Naive thymus-derived CD4-positive, alpha-beta T cell (primary cell): ENCODE data around the gene TP53TG5. TPM values are rescaled to one million over a fixed set of nuclear protein-coding genes. Genes with fewer than 3 reads are reported as not detected.

Experiments used
- ATAC-seq: fragments of 150-1000 bp; cut with Tn5 transposase; 2 replicates; pipeline ENCODE4 v1.10.0; 2021; ENCODE audit warnings: mild to moderate bottlenecking, moderate library complexity
- CTCF ChIA-PET: fragments of 350-600 bp; sonication (Branson Sonifier 250); formaldehyde crosslinking; loops from one replicate; lab custom pipeline; 2021; ENCODE audit warnings: antibody characterized with exemption; lab: Charles Lee
- POLR2A ChIA-PET: fragments of 350-600 bp; sonication (Branson Sonifier 250); formaldehyde crosslinking; loops from one replicate; lab custom pipeline; 2021; ENCODE audit warnings: antibody characterized with exemption, inconsistent platforms; lab: Charles Lee
- DNase-seq, 9 donors: peaks; one replicate each; pipeline versions ENCODE4 v3.0.0 to v3.0.0-alpha.2; 2020 to 2022; ENCODE audit warnings: mixed read lengths in 1 of 9
- H3K27ac ChIP-seq: one replicate; pipeline ENCODE4 v1.7.0; 2013; ENCODE audit warnings: mild to moderate bottlenecking, low read depth, low read length, moderate library complexity
- H3K27me3 ChIP-seq, 2 donors: one replicate each; pipeline ENCODE4 v1.7.0; 2013; ENCODE audit warnings: low read length in 2 of 2, mild to moderate bottlenecking in 2 of 2, moderate library complexity in 2 of 2; ENCODE audit not compliant: control insufficient read depth in 2 of 2, insufficient read depth in 2 of 2
- H3K36me3 ChIP-seq, 3 experiments: 1 replicate in 2 of 3; 2 replicates in 1 of 3; pipeline ENCODE4 v1.7.0; 2013; ENCODE audit warnings: low read length in 3 of 3, mild to moderate bottlenecking in 3 of 3, moderate library complexity in 1 of 3; ENCODE audit not compliant: insufficient read depth in 3 of 3, control insufficient read depth in 2 of 3
- H3K4me1 ChIP-seq, 2 donors: one replicate each; pipeline ENCODE4 v1.7.0; 2013; ENCODE audit warnings: low read length in 2 of 2, mild to moderate bottlenecking in 2 of 2, moderate library complexity in 1 of 2; ENCODE audit not compliant: control insufficient read depth in 2 of 2, insufficient read depth in 2 of 2
- H3K4me3 ChIP-seq: 2 replicates; pipeline ENCODE4 v1.7.0; 2013; ENCODE audit warnings: mild to moderate bottlenecking, low read length
- H3K9me3 ChIP-seq, 3 experiments: 1 replicate in 2 of 3; 2 replicates in 1 of 3; pipeline ENCODE4 v1.7.0; 2013; ENCODE audit warnings: low read length in 3 of 3; ENCODE audit not compliant: control insufficient read depth in 2 of 3
- H3K27ac Mint-ChIP-seq, 9 donors: one replicate each; pipeline ENCODE4 v1.8.0; 2020 to 2022; ENCODE audit warnings: mixed read lengths in 9 of 9, mild to moderate bottlenecking in 8 of 9, moderate library complexity in 5 of 9, inconsistent platforms in 2 of 9
- H3K27me3 Mint-ChIP-seq, 5 donors: one replicate each; pipeline ENCODE4 v1.8.0; 2021 to 2022; ENCODE audit warnings: mixed read lengths in 5 of 5, mild to moderate bottlenecking in 1 of 5
- H3K36me3 Mint-ChIP-seq, 5 donors: one replicate each; pipeline ENCODE4 v1.8.0; 2020 to 2022; ENCODE audit warnings: mixed read lengths in 5 of 5, mild to moderate bottlenecking in 3 of 5, inconsistent platforms in 1 of 5
- H3K4me1 Mint-ChIP-seq, 7 donors: one replicate each; pipeline ENCODE4 v1.8.0; 2020 to 2022; ENCODE audit warnings: mixed read lengths in 7 of 7, mild to moderate bottlenecking in 3 of 7, inconsistent platforms in 1 of 7
- H3K4me3 Mint-ChIP-seq, 10 donors: one replicate each; pipeline ENCODE4 v1.8.0; 2020 to 2022; ENCODE audit warnings: mild to moderate bottlenecking in 10 of 10, mixed read lengths in 10 of 10, moderate library complexity in 6 of 10, inconsistent platforms in 2 of 10
- H3K9me3 Mint-ChIP-seq, 11 donors: one replicate each; pipeline ENCODE4 v1.8.0; 2020 to 2022; ENCODE audit warnings: mixed read lengths in 11 of 11, mild to moderate bottlenecking in 4 of 11, inconsistent platforms in 1 of 11, moderate library complexity in 1 of 11
- intact Hi-C, 2 donors: fragments of 100-400 bp; cut with micrococcal nuclease; formaldehyde crosslinking; loops; one replicate each; pipeline ENCODE4 v1.15.1; 2023
- polyA plus RNA-seq, 2 donors: library from polyadenylated mRNA; unstranded; fragments of 300-500 nt; fragmentation: Illumina TruSeq; gene quantifications; one replicate each; pipeline ENCODE4 v1.2.3, GENCODE V29; 2021
- total RNA-seq, 6 experiments: library from RNA in 5 of 6; stranded (reverse) in 5 of 6; gene quantifications; 1 replicate in 5 of 6; 2 replicates in 1 of 6; pipeline ENCODE4 v1.2.3 and lab custom pipeline; 2021 to 2026

The TP53TG5 gene
- total and polyA plus RNA-seq, 7 experiments from 2014 or later: 0.14 to 0.48 (median 0.24) TPM; not detected in 2

DNA sequence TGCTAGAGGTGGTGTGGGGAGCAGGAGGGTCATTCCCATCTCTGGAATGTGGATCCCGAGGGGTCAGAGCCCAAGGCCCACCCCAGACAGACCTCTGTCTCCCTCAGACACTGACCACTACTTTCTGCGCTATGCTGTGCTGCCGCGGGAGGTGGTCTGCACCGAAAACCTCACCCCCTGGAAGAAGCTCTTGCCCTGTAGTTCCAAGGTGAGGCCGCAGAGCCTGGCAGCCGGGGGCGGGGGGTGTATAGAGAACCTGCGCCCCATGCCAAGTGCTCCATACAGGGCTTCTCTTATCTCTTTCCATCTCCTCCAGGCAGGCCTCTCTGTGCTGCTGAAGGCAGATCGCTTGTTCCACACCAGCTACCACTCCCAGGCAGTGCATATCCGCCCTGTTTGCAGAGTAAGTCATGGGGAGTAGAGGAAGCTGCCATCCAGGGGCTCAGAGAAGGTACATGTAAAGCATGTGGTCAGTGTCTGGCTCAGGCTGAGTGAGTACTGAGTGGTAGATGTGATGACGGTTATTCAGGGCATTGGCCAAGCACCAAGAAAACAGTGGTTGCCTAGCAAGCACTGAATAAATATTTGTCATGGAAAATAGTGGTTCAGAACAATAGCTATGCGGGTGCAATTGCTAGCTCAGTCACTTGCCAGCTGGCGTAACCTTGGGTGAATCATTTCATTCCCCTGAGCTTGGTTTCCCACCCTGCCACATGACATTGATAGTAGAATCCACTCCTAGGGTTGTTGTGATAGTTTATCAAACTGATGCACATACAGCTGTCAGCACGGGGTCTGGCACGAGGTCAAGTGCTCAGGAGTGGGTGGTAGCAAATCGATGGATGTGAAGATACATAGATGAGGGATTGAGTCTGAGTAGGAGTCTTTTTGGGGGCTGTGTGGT, 41.3 kb upstream of the TP53TG5 start:
- intact Hi-C loops: loop anchor here (5.0 to 10.0 kb wide), 3 partner anchors 435 to 1962 kb away; partner anchors contain the start of genes ACOT8 (in 1 of the 2), ADA (in 1 of the 2), SRSF6 (in 1 of the 2) and ZSWIM3 (in 1 of the 2)
- H3K36me3 Mint-ChIP-seq: peaks cover 7 to 30% (median 19%) of the 10 kb centered on the region in 5 donors
- ChIA-PET CTCF (interaction anchor here (0.7 to 5.0 kb wide), 3 partner anchors 17 to 48 kb away, joined by 3 to 21 read pairs (median 8); no protein-coding TSS in a partner anchor), POLR2A (interaction anchor here (1.0 to 5.8 kb wide), 5 partner anchors 13 to 56 kb away, joined by 3 to 67 read pairs (median 3); partner anchors contain the start of gene SYS1)
- peaks cover 17 to 44% (median 32%) of the 10 kb centered on the region in 7 donors for H3K4me1 Mint-ChIP-seq
- DNase-seq: no peak
- Histone ChIP-seq H3K4me3 (no peak overlapping the region), H3K36me3 (peaks cover 19 to 62% (median 26%) of the 10 kb centered on the region in 3 experiments), H3K27ac (no peak overlapping the region), H3K4me1 (peaks cover 12 to 21% of the 10 kb centered on the region in 2 donors), H3K27me3 (no peaks in the 10 kb centered on the region), H3K9me3 (no peaks in the 10 kb centered on the region)
- no peaks in the 10 kb centered on the region for H3K9me3 Mint-ChIP-seq
- peak overlapping the region in 3 of 9 donors; percentile 25 to 64 (median 52) for H3K27ac Mint-ChIP-seq
- H3K4me3 Mint-ChIP-seq: peak overlapping the region in 1 of 10 donors; percentile 7
- no peak for ATAC-seq
- no peaks in the 10 kb centered on the region for H3K27me3 Mint-ChIP-seq

DNA sequence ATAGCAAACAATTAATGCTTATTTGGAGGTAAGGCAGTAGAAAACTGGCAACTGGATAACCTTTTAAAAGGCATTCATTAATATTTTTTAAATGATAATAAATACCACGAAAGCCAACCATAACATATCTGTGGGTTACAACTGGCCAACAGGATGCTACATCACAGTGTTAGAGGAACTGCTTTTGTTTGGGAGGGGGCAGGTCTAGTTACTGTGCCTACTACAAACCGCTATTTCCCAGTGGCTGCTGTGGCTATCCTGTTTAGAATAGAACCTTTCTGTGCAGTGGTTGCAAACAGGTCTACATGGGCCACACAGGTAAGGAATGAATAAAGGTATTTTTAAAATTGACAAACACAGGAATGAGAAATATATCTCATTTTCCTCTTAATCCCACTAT, 38.8 kb upstream of the TP53TG5 start:
- intact Hi-C loops: loop anchor here (1.0 to 10.0 kb wide), 9 partner anchors 11 to 1960 kb away; partner anchors contain the start of genes SYS1 (in 2 of the 2), ACOT8 (in 1 of the 2), ADA (in 1 of the 2) and SRSF6 (in 1 of the 2)
- no peak for DNase-seq

DNA sequence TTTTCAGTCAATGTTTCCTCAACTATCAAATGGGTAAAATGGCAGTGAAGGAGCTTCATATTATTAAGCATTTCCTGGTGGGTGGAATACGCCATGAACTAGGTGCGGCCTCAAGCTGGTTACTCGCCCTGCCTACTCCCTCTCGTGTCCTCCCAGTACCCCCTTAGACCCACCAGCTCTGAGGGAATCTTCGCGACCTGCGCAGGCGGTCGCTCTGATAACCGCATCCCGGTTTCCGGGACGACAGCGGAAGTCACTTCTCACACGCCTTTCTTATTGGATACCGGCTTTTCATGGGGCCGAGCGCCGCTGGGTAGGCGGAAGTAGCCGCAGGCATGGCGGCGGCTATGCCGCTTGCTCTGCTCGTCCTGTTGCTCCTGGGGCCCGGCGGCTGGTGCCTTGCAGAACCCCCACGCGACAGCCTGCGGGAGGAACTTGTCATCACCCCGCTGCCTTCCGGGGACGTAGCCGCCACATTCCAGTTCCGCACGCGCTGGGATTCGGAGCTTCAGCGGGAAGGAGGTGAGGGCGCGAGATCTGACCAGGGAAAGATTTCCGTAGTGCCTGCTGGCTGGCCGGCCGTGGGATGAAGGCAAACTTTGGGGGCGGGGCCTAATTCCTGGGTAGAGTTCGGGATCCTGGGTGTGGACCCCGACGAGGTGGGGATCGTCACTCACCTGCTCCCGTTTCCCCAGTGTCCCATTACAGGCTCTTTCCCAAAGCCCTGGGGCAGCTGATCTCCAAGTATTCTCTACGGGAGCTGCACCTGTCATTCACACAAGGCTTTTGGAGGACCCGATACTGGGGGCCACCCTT, 37.9 kb upstream of the TP53TG5 start, which contains the start of gene PIGT:
Gene PIGT, plus strand, starts transcription at position 320 of the 816 bp plus-strand sequence. Its CDS starts 16 bp downstream, at position 336.
- no peaks in the 10 kb centered on the region for H3K9me3 ChIP-seq
- ChIA-PET CTCF (interaction anchor here (0.6 to 5.0 kb wide), 6 partner anchors 17 to 354 kb away, joined by 3 to 21 read pairs (median 8); partner anchors contain the start of gene SYS1), POLR2A (interaction anchor here (0.7 to 5.8 kb wide), 12 partner anchors 10 to 533 kb away, joined by 3 to 67 read pairs (median 11); partner anchors contain the start of genes DBNDD2 and SYS1)
- peak within 1 kb of the TSS; percentile 95 for H3K27ac ChIP-seq
- Mint-ChIP-seq H3K4me3 (peak within 1 kb of the TSS; percentile 91 to 97 (median 94)), H3K36me3 (peaks cover 7 to 22% (median 14%) of the 10 kb centered on the region in 5 donors), H3K27me3 (no peaks in the 10 kb centered on the region), H3K9me3 (no peaks in the 10 kb centered on the region), H3K27ac (peak within 1 kb of the TSS; percentile 94 to 99 (median 97)), H3K4me1 (peaks cover 17 to 50% (median 32%) of the 10 kb centered on the region in 7 donors)
- intact Hi-C loops: loop anchor here (1.0 to 10.0 kb wide), 11 partner anchors 10 to 1959 kb away; partner anchors contain the start of genes SYS1 (in 2 of the 2), ACOT8 (in 1 of the 2), ADA (in 1 of the 2) and DNTTIP1 (in 1 of the 2)
- no peaks in the 10 kb centered on the region for H3K27me3 ChIP-seq
- peak within 1 kb of the TSS; percentile 98 for H3K4me3 ChIP-seq
- peaks cover 12 to 21% of the 10 kb centered on the region in 2 donors for H3K4me1 ChIP-seq
- ATAC-seq: peak; percentile 98
- peaks cover 9 to 33% (median 11%) of the 10 kb centered on the region in 3 experiments for H3K36me3 ChIP-seq
- DNase-seq: peak; percentile 71 to 94 (median 93)

More for the DNA sequence above, 38.8 kb upstream of the TP53TG5 start:
- Histone ChIP-seq H3K36me3 (peaks cover 13 to 40% (median 17%) of the 10 kb centered on the region in 3 experiments), H3K4me1 (peaks cover 12 to 21% of the 10 kb centered on the region in 2 donors), H3K4me3 (peak overlapping the region; percentile 98), H3K27me3 (no peaks in the 10 kb centered on the region), H3K9me3 (no peaks in the 10 kb centered on the region), H3K27ac (peak overlapping the region; percentile 95)
- Mint-ChIP-seq H3K27ac (peak overlapping the region; percentile 94 to 99 (median 97)), H3K4me1 (peaks cover 17 to 50% (median 32%) of the 10 kb centered on the region in 7 donors), H3K36me3 (peaks cover 7 to 22% (median 17%) of the 10 kb centered on the region in 5 donors), H3K9me3 (no peaks in the 10 kb centered on the region), H3K27me3 (no peaks in the 10 kb centered on the region), H3K4me3 (peak overlapping the region; percentile 91 to 97 (median 94))
- POLR2A ChIA-PET: interaction anchor here (0.7 to 5.8 kb wide), 7 partner anchors 11 to 54 kb away, joined by 3 to 67 read pairs (median 14); partner anchors contain the start of genes DBNDD2 and SYS1
- CTCF ChIA-PET: interaction anchor here (2.5 to 5.0 kb wide), 3 partner anchors 20 to 55 kb away, joined by 11 to 21 read pairs (median 17); partner anchors contain the start of gene SYS1
- ATAC-seq: no peak

DNA sequence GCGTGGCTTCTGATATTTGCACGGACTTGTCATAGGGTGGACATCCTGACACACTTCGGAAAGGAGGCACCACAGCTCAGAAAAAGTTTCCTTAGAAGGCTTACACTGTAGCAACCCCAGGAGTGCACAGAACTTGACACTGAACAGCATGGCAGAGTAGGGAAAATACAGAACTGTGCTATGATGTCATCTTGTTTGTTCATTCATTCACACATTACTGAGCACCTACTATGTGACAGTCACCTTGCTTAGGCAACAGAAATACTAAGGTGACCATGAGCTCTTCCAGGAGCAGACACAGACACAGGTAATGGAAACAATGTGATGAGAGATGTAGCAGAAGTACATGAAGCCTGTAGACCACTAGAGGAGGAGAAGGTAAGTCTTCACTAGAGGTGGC, 35.4 kb upstream of the TP53TG5 start:
- Mint-ChIP-seq H3K9me3 (no peaks in the 10 kb centered on the region), H3K4me3 (no peak overlapping the region), H3K36me3 (peaks cover 0 to 13% (median 8%) of the 10 kb centered on the region in 5 donors), H3K27me3 (no peaks in the 10 kb centered on the region), H3K27ac (peak overlapping the region in 1 of 9 donors; percentile 97), H3K4me1 (peaks cover 17 to 48% (median 36%) of the 10 kb centered on the region in 7 donors)
- H3K36me3 ChIP-seq: peaks cover 0 to 22% (median 0%) of the 10 kb centered on the region in 3 experiments
- no peaks in the 10 kb centered on the region for H3K9me3 ChIP-seq
- ChIA-PET POLR2A (interaction anchor here (0.6 to 2.1 kb wide), 9 partner anchors 9 to 407 kb away, joined by 3 to 10 read pairs (median 4); partner anchors contain the start of gene SYS1), CTCF (interaction anchor here (2.5 kb wide), 1 partner anchor 41 kb away, joined by 18 read pairs; no protein-coding TSS in a partner anchor)
- H3K4me1 ChIP-seq: peaks cover 12 to 21% of the 10 kb centered on the region in 2 donors
- H3K4me3 ChIP-seq: no peak overlapping the region
- H3K27ac ChIP-seq: no peak overlapping the region
- intact Hi-C loops: loop anchor here in 1 of 2 donors (10.0 kb wide), 1 partner anchor 441 kb away; the partner anchor contains the start of genes ACOT8 and ZSWIM3
- DNase-seq: no peak
- H3K27me3 ChIP-seq: no peaks in the 10 kb centered on the region
- ATAC-seq: no peak

DNA sequence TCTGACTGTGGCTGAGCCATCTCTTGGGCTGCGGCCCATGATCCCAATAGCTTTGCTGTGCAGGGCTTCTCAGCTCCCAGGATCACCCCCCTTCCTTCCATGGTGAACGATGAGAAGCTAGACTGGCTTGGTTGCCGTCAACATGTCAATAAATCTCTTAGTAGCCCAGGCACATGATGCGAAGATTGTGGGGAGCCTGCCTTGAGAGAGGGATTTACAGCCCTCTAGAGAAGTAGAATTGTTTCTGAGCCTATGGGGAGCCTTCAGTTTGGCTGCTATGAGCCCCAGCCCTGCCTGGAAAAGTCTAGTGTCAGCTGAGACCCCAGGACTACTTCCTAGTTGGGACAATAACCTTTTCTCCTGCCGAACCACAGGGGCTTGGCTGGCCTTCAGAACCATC, 34.5 kb upstream of the TP53TG5 start:
- DNase-seq (no peak), ATAC-seq (no peak)
- Histone ChIP-seq H3K4me1 (peaks cover 12 to 19% of the 10 kb centered on the region in 2 donors), H3K4me3 (no peak overlapping the region), H3K27ac (no peak overlapping the region), H3K27me3 (no peaks in the 10 kb centered on the region), H3K36me3 (peaks cover 0 to 19% (median 0%) of the 10 kb centered on the region in 3 experiments), H3K9me3 (no peaks in the 10 kb centered on the region)
- Mint-ChIP-seq H3K4me3 (no peak overlapping the region), H3K27ac (peak overlapping the region in 2 of 9 donors; percentile 33 to 71), H3K4me1 (peaks cover 10 to 46% (median 34%) of the 10 kb centered on the region in 7 donors), H3K9me3 (no peaks in the 10 kb centered on the region), H3K36me3 (peaks cover 0 to 10% (median 8%) of the 10 kb centered on the region in 5 donors), H3K27me3 (peaks cover 0 to under 1% (median 0%) of the 10 kb centered on the region in 5 donors)
- CTCF ChIA-PET: interaction anchor here (0.6 to 2.5 kb wide), 3 partner anchors 40 to 782 kb away, joined by 5 to 18 read pairs (median 7); no protein-coding TSS in a partner anchor
- intact Hi-C loops: loop anchor here in 1 of 2 donors (10.0 kb wide), 1 partner anchor 442 kb away; the partner anchor contains the start of genes ACOT8 and ZSWIM3
- POLR2A ChIA-PET: interaction anchor here (1.1 to 2.1 kb wide), 7 partner anchors 16 to 49 kb away, joined by 3 to 10 read pairs (median 4); partner anchors contain the start of gene SYS1
